EL (cell line): Measurements from ENCODE around the gene PPP1R26.

ENCODE experiments used
- DNase-seq: peaks from one replicate; pipeline ENCODE4 v3.0.0-alpha.2; 2016

Gene PPP1R26

GRCh38 chr9:135488527-135488926, 8.9 kb downstream of the PPP1R26 start:
- no peak for DNase-seq

- no peak for DNase-seq
Observed at GRCh38 chr9:135489188-135489906, 9.8 kb downstream of the PPP1R26 start.

GRCh38 chr9:135490166-135490870, 10.7 kb downstream of the PPP1R26 start:
- no peak for DNase-seq

GRCh38 chr9:135490980-135491464, 11.4 kb downstream of the PPP1R26 start:
- DNase-seq, result no peak

GRCh38 chr9:135491764-135492163, 12.2 kb downstream of the PPP1R26 start:
- DNase-seq, result no peak

GRCh38 chr9:135492886-135493669, 13.5 kb downstream of the PPP1R26 start:
- no peak for DNase-seq

GRCh38 chr9:135494791-135495559, 15.4 kb downstream of the PPP1R26 start:
- DNase-seq, result no peak

GRCh38 chr9:135498381-135499126, 19.0 kb downstream of the PPP1R26 start:
- DNase-seq, result no peak

GRCh38 chr9:135499326-135500070, 19.9 kb downstream of the PPP1R26 start:
- DNase-seq, result peak; percentile 90

- no peak for DNase-seq
Observed at GRCh38 chr9:135500071-135500524, 20.5 kb downstream of the PPP1R26 start.

- DNase-seq, result peak; percentile 86
Observed at GRCh38 chr9:135500525-135501260, 21.1 kb downstream of the PPP1R26 start, which contains the start of gene MRPS2. Gene MRPS2, plus strand, starts transcription at chr9:135500682. Its CDS starts 29 bp downstream, at chr9:135500711.

GRCh38 chr9:135501261-135502167, 21.9 kb downstream of the PPP1R26 start:
- DNase-seq, result no peak

- DNase-seq, result no peak
Observed at GRCh38 chr9:135502168-135502872, 22.7 kb downstream of the PPP1R26 start.

- no peak for DNase-seq
Observed at GRCh38 chr9:135502873-135503321, 23.3 kb downstream of the PPP1R26 start.

GRCh38 chr9:135503371-135504261, 24.0 kb downstream of the PPP1R26 start:
- DNase-seq, result no peak

- peak; percentile 47 for DNase-seq
Observed at GRCh38 chr9:135504262-135505243, 25.0 kb downstream of the PPP1R26 start.
